Measurements from ENCODE around the gene XPC.

The XPC gene

GRCh38 chr3:14200276-14200675, 21.9 kb upstream of the XPC start:
- H3K4me2 ChIP-seq (ENCODE audit: low read length): no peak overlapping the region
- H3K79me2 ChIP-seq (ENCODE audit: low read length): peaks cover 11% of the 10 kb centered on the region
- H3K4me3 ChIP-seq (ENCODE audit: low read length): no peak overlapping the region
- no peaks in the 10 kb centered on the region for H4K20me1 ChIP-seq (ENCODE audit: insufficient read depth, low read length)
- H3K4me1 ChIP-seq (ENCODE audit: low read length): peaks cover 6% of the 10 kb centered on the region; the same call in 1 of the 2 replicates
- no peak overlapping the region for H2AFZ ChIP-seq (ENCODE audit: low read depth, low read length)
- H3K27ac ChIP-seq (ENCODE audit: low read length): no peak overlapping the region
- H3K9ac ChIP-seq (ENCODE audit: low read length): no peak overlapping the region
- no peaks in the 10 kb centered on the region for H3K27me3 ChIP-seq (ENCODE audit: low read depth, low read length)
- no peaks in the 10 kb centered on the region for H3K9me3 ChIP-seq (ENCODE audit: insufficient read depth, low read length)
- TF ChIP-seq, protein P1, sequence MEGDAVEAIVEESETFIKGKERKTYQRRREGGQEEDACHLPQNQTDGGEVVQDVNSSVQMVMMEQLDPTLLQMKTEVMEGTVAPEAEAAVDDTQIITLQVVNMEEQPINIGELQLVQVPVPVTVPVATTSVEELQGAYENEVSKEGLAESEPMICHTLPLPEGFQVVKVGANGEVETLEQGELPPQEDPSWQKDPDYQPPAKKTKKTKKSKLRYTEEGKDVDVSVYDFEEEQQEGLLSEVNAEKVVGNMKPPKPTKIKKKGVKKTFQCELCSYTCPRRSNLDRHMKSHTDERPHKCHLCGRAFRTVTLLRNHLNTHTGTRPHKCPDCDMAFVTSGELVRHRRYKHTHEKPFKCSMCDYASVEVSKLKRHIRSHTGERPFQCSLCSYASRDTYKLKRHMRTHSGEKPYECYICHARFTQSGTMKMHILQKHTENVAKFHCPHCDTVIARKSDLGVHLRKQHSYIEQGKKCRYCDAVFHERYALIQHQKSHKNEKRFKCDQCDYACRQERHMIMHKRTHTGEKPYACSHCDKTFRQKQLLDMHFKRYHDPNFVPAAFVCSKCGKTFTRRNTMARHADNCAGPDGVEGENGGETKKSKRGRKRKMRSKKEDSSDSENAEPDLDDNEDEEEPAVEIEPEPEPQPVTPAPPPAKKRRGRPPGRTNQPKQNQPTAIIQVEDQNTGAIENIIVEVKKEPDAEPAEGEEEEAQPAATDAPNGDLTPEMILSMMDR (IDR thresholded peaks at IDR 0.05; ENCODE audit: low read depth, low read length): no peak
- no peak for TF ChIP-seq EZH2phosphoT487 (IDR thresholded peaks at IDR 0.05; ENCODE audit: low read depth)
- H3K36me3 ChIP-seq (replicated peaks; ENCODE audit: low read depth, low read length): peaks cover 40% of the 10 kb centered on the region

- Histone ChIP-seq H3K36me3 (replicated peaks; ENCODE audit: low read depth, low read length) (peaks cover 46% of the 10 kb centered on the region), H3K9me3 (ENCODE audit: insufficient read depth, low read length) (no peaks in the 10 kb centered on the region), H3K79me2 (ENCODE audit: low read length) (peaks cover 17% of the 10 kb centered on the region), H3K4me3 (ENCODE audit: low read length) (no peak overlapping the region), H3K4me1 (ENCODE audit: low read length) (peaks cover 6% of the 10 kb centered on the region; the same call in 1 of the 2 replicates), H3K27me3 (ENCODE audit: low read depth, low read length) (no peaks in the 10 kb centered on the region), H3K9ac (ENCODE audit: low read length) (no peak overlapping the region), H2AFZ (ENCODE audit: low read depth, low read length) (no peak overlapping the region), H4K20me1 (ENCODE audit: insufficient read depth, low read length) (no peaks in the 10 kb centered on the region), H3K4me2 (ENCODE audit: low read length) (no peak overlapping the region), H3K27ac (ENCODE audit: low read length) (no peak overlapping the region)
- TF ChIP-seq, protein P1 (IDR thresholded peaks at IDR 0.05; ENCODE audit: low read depth, low read length): no peak
- TF ChIP-seq EZH2phosphoT487 (IDR thresholded peaks at IDR 0.05; ENCODE audit: low read depth): no peak
These were observed 21.2 kb upstream of the XPC start for GRCh38 chr3:14199641-14200040.

- Histone ChIP-seq H3K4me1 (ENCODE audit: low read length) (no peaks in the 10 kb centered on the region), H3K4me3 (ENCODE audit: low read length) (no peak overlapping the region), H3K9me3 (ENCODE audit: insufficient read depth, low read length) (no peaks in the 10 kb centered on the region), H3K9ac (ENCODE audit: low read length) (no peak overlapping the region), H4K20me1 (ENCODE audit: insufficient read depth, low read length) (peaks cover 11% of the 10 kb centered on the region), H3K79me2 (ENCODE audit: low read length) (peaks cover 59% of the 10 kb centered on the region), H3K27ac (ENCODE audit: low read length) (no peak overlapping the region), H3K27me3 (ENCODE audit: low read depth, low read length) (no peaks in the 10 kb centered on the region), H3K4me2 (ENCODE audit: low read length) (no peak overlapping the region), H3K36me3 (replicated peaks; ENCODE audit: low read depth, low read length) (peaks cover 42% of the 10 kb centered on the region), H2AFZ (ENCODE audit: low read depth, low read length) (no peak overlapping the region)
- TF ChIP-seq, protein P1 (IDR thresholded peaks at IDR 0.05; ENCODE audit: low read depth, low read length): no peak
- no peak for TF ChIP-seq EZH2phosphoT487 (IDR thresholded peaks at IDR 0.05; ENCODE audit: low read depth)
These were observed 16.5 kb upstream of the XPC start for GRCh38 chr3:14194865-14195264.

DNA sequence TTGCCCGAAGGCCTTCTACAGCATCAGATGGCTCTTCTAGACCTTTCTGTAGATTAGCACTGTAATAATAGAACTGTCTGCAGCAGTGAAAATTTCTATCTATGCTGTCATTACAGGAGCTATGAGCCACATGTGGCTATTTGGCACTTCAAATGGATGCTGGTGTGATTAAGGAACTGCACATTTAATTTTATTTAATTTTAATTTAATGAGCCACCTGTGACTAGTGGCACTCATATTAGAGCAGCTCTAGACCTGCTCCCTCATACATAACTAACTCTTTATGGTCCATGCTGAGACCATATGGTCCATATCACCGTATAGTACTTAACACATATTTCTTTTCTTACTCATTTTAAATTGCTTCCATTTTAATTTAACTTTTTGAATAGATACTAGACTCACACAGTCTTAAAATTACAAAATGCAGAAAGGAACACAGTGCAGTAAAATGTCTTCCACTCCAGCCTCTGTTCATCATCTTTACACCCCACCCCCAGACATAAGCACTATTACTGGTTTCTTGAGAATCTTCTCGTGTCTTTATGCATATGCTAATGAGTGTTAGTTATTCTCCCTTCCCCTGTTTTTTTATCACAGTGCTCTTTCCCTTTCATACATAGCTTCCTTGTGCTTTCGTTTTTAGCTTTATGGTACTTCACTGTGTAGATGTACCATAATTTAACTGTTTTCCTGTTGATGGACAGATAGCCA, 9.8 kb upstream of the XPC start:
- H3K27ac ChIP-seq (ENCODE audit: low read length): no peak overlapping the region
- no peak overlapping the region for H2AFZ ChIP-seq (ENCODE audit: low read depth, low read length)
- H3K79me2 ChIP-seq (ENCODE audit: low read length): peaks cover 56% of the 10 kb centered on the region
- H3K9me3 ChIP-seq (ENCODE audit: insufficient read depth, low read length): no peaks in the 10 kb centered on the region
- TF ChIP-seq EZH2phosphoT487 (IDR thresholded peaks at IDR 0.05; ENCODE audit: low read depth): no peak
- TF ChIP-seq, protein P1 (IDR thresholded peaks at IDR 0.05; ENCODE audit: low read depth, low read length): no peak
- no peak overlapping the region for H3K4me2 ChIP-seq (ENCODE audit: low read length)
- peaks cover 10% of the 10 kb centered on the region for H4K20me1 ChIP-seq (ENCODE audit: insufficient read depth, low read length)
- H3K36me3 ChIP-seq (replicated peaks; ENCODE audit: low read depth, low read length): peaks cover 31% of the 10 kb centered on the region
- no peaks in the 10 kb centered on the region for H3K27me3 ChIP-seq (ENCODE audit: low read depth, low read length)
- H3K4me1 ChIP-seq (ENCODE audit: low read length): no peaks in the 10 kb centered on the region
- H3K9ac ChIP-seq (ENCODE audit: low read length): no peak overlapping the region
- H3K4me3 ChIP-seq (ENCODE audit: low read length): no peak overlapping the region

All from OCI-LY3 (cell line).